ENCODE results near the gene TBC1D2.

Gene TBC1D2

GRCh38 chr9:98187926-98188325 lies 67.5 kb downstream of the TBC1D2 start:
- ChIA-PET POLR2A (ENCODE audit: low non-redundant PET) (no interaction called here), CTCF (interaction anchor here (0.6 to 0.9 kb wide), 4 partner anchors 54 to 952 kb away, joined by 3 to 5 read pairs (median 4); no protein-coding TSS in a partner anchor)
- no peak for TF ChIP-seq CTCF (conservative IDR thresholded peaks at IDR 0.05; ENCODE audit: low read depth)
- H3K27ac ChIP-seq, result peak overlapping the region; percentile 55
- DNase-seq (ENCODE audit: low spot score), result peak; percentile 41

DNA sequence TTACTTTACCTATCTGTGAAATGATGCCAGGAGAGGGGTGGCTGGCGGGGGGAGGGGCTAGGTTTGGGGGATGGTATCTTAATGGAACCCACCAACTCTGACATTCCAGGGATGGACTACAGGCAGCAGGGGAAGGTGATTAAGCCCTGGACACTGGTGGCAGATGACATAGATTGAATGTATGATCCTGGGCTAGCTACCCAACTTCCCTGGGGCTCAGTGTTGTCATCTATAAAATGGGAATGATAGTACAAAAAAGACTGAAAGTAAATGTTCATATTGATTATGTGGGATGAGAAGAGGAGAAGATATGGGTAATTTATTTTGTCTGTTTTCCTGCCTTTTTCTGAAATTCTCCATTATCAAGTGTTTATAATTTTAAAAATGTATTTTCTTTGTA lies 69.2 kb downstream of the TBC1D2 start:
- no peak for TF ChIP-seq CTCF (conservative IDR thresholded peaks at IDR 0.05; ENCODE audit: low read depth)
- ChIA-PET POLR2A (ENCODE audit: low non-redundant PET) (interaction anchor here (0.7 kb wide), 1 partner anchor 65 kb away, joined by 4 read pairs; no protein-coding TSS in a partner anchor), CTCF (interaction anchor here (0.6 to 0.7 kb wide), 4 partner anchors 16 to 127 kb away, joined by 3 to 6 read pairs (median 4); no protein-coding TSS in a partner anchor)

GRCh38 chr9:98185611-98186171 lies 69.8 kb downstream of the TBC1D2 start:
- ChIA-PET CTCF (interaction anchor here (0.6 to 0.9 kb wide), 2 partner anchors 18 to 22 kb away, joined by 3 to 6 read pairs; no protein-coding TSS in a partner anchor), POLR2A (ENCODE audit: low non-redundant PET) (no interaction called here)
- no peak for DNase-seq (ENCODE audit: low spot score)
- H3K27ac ChIP-seq, result peak overlapping the region; percentile 63
- no peak for TF ChIP-seq CTCF (conservative IDR thresholded peaks at IDR 0.05; ENCODE audit: low read depth)

More for the DNA sequence above, 69.2 kb downstream of the TBC1D2 start:
- DNase-seq (ENCODE audit: low spot score), result no peak
- H3K27ac ChIP-seq, result peak overlapping the region; percentile 63

GRCh38 chr9:98185021-98185567 lies 70.4 kb downstream of the TBC1D2 start:
- ChIA-PET POLR2A (ENCODE audit: low non-redundant PET) (no interaction called here), CTCF (interaction anchor here (0.6 to 0.9 kb wide), 2 partner anchors 21 to 36 kb away, joined by 3 read pairs; no protein-coding TSS in a partner anchor)
- TF ChIP-seq CTCF (conservative IDR thresholded peaks at IDR 0.05; ENCODE audit: low read depth), result no peak
- no peak for DNase-seq (ENCODE audit: low spot score)
- peak overlapping the region; percentile 63 for H3K27ac ChIP-seq

DNA sequence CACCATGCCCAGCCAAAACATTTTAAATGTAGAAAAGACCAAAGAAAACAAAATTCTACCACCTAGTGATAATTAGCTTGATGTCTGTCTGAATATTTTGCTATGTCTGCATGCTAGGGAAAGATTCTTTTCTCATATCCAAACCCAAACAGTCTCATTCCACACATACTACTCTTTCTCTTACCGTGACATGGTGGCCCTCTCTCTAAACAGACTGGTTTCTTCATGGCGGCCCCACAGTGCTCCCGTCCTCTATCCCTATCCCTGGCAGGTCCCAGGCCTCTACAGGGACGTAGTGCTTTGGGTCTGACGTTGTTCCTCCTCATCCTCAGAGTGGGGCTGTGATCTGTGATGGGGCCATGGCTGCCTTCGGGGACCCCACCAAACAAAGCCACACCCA lies 71.1 kb downstream of the TBC1D2 start:
- no peak overlapping the region for H3K27ac ChIP-seq
- CTCF ChIA-PET, result no interaction called here
- POLR2A ChIA-PET (ENCODE audit: low non-redundant PET), result no interaction called here
- TF ChIP-seq CTCF (conservative IDR thresholded peaks at IDR 0.05; ENCODE audit: low read depth), result no peak
- no peak for DNase-seq (ENCODE audit: low spot score)

- no peak for DNase-seq (ENCODE audit: low spot score)
- ChIA-PET POLR2A (ENCODE audit: low non-redundant PET) (no interaction called here), CTCF (interaction anchor here (0.9 kb wide), 1 partner anchor 9 kb away, joined by 3 read pairs; the partner anchor contains the start of gene CORO2A)
- no peak overlapping the region for H3K27ac ChIP-seq
- TF ChIP-seq CTCF (conservative IDR thresholded peaks at IDR 0.05; ENCODE audit: low read depth), result no peak
These were observed 72.4 kb downstream of the TBC1D2 start for GRCh38 chr9:98182889-98183599.

Measured in RWPE1 (cell line).